Stimulated activated CD8-positive, alpha-beta memory T cell treated with anti-CD3 and anti-CD28 coated beads, Interleukin-12 subunit alpha, Interleukin-12 subunit beta, amount 100 ng/mL, for 4 hours (primary cell): ENCODE measurements around the gene TSPAN15.
A peak's percentile ranks its signal among the peaks of the same experiment; 100 is the strongest.
"Not testable (repeated sequence)": the region's sequence is repeated elsewhere in the genome, so short reads cannot be mapped to it uniquely, and the experiment has no call there.

Source experiments
- DNase-seq: peaks from one replicate; pipeline ENCODE4 v3.0.0-alpha.2; 2020; ENCODE audit warnings: low read depth

Gene TSPAN15

GRCh38 chr10:69503001-69503895 lies 52.0 kb downstream of the TSPAN15 start:
- no peak for DNase-seq

GRCh38 chr10:69503896-69504265 lies 52.6 kb downstream of the TSPAN15 start:
- no peak for DNase-seq

GRCh38 chr10:69504576-69505250 lies 53.4 kb downstream of the TSPAN15 start:
- DNase-seq, result no peak

GRCh38 chr10:69505636-69506318 lies 54.5 kb downstream of the TSPAN15 start:
- no peak for DNase-seq

- DNase-seq, result no peak
These were observed 55.2 kb downstream of the TSPAN15 start for GRCh38 chr10:69506487-69506833.

GRCh38 chr10:69506834-69507713 lies 55.8 kb downstream of the TSPAN15 start:
- no peak for DNase-seq

- DNase-seq, result no peak
These were observed 57.6 kb downstream of the TSPAN15 start for GRCh38 chr10:69508738-69509340.

- DNase-seq, result no peak
These were observed 61.6 kb downstream of the TSPAN15 start for GRCh38 chr10:69512901-69513300.

GRCh38 chr10:69513617-69514016 lies 62.4 kb downstream of the TSPAN15 start:
- DNase-seq, result no peak

GRCh38 chr10:69515699-69516259 lies 64.5 kb downstream of the TSPAN15 start:
- peak; percentile 45 for DNase-seq

GRCh38 chr10:69516316-69516715 lies 65.1 kb downstream of the TSPAN15 start:
- no peak for DNase-seq

- DNase-seq, result no peak
These were observed 65.5 kb downstream of the TSPAN15 start for GRCh38 chr10:69516796-69517195.

- no peak for DNase-seq
These were observed 66.1 kb downstream of the TSPAN15 start for GRCh38 chr10:69517271-69517848.

GRCh38 chr10:69527961-69528360 lies 76.7 kb downstream of the TSPAN15 start:
- no peak for DNase-seq

- no peak for DNase-seq
These were observed 82.4 kb downstream of the TSPAN15 start for GRCh38 chr10:69533658-69534057.

GRCh38 chr10:69536521-69536920 lies 85.3 kb downstream of the TSPAN15 start:
- DNase-seq, result not testable (repeated sequence)

GRCh38 chr10:69537449-69537848 lies 86.2 kb downstream of the TSPAN15 start:
- DNase-seq, result no peak

GRCh38 chr10:69538461-69538860 lies 87.2 kb downstream of the TSPAN15 start:
- DNase-seq, result no peak

GRCh38 chr10:69541463-69541862 lies 90.2 kb downstream of the TSPAN15 start:
- no peak for DNase-seq

GRCh38 chr10:69549959-69550358 lies 98.7 kb downstream of the TSPAN15 start:
- DNase-seq, result no peak

GRCh38 chr10:69552268-69552667 lies 101.0 kb downstream of the TSPAN15 start:
- no peak for DNase-seq
